ELF-1 (cell line): ENCODE results near the gene GSTM2.

ENCODE experiments used
- DNase-seq: peaks from one replicate; pipeline ENCODE4 v3.0.0-alpha.2; 2016; ENCODE audit warnings: low read depth, low spot score

The GSTM2 gene

GRCh38 chr1:109713636-109714035 lies 45.8 kb downstream of the GSTM2 start:
- DNase-seq = no peak

GRCh38 chr1:109714661-109715372 lies 47.0 kb downstream of the GSTM2 start:
- no peak for DNase-seq

GRCh38 chr1:109716121-109716520 lies 48.3 kb downstream of the GSTM2 start:
- DNase-seq = no peak

GRCh38 chr1:109716570-109717090 lies 48.8 kb downstream of the GSTM2 start:
- no peak for DNase-seq

GRCh38 chr1:109717729-109718128 lies 49.9 kb downstream of the GSTM2 start:
- no peak for DNase-seq

- no peak for DNase-seq
Observed at GRCh38 chr1:109718495-109718894, 50.6 kb downstream of the GSTM2 start.

GRCh38 chr1:109719337-109719837 lies 51.5 kb downstream of the GSTM2 start:
- no peak for DNase-seq

- DNase-seq = no peak
Observed at GRCh38 chr1:109721042-109721441, 53.2 kb downstream of the GSTM2 start.

GRCh38 chr1:109721971-109722370 lies 54.1 kb downstream of the GSTM2 start:
- DNase-seq = no peak

- DNase-seq = no peak
Observed at GRCh38 chr1:109722908-109723691, 55.2 kb downstream of the GSTM2 start.
